Neural progenitor cell (in vitro differentiated cells): ENCODE measurements around the gene CD14. TPM values are rescaled to one million over a fixed set of nuclear protein-coding genes. Genes with fewer than 3 reads are reported as not detected.

Experiments used
- DNase-seq: peaks from one replicate; pipeline ENCODE4 v3.0.0-alpha.2; 2016; ENCODE audit warnings: low spot score
- H2AFZ ChIP-seq: fragments of 200-600 bp; sonication (generic); replicated peaks from 2 replicates; pipeline ENCODE4 v1.6.1; 2016; ENCODE audit warnings: antibody characterized with exemption
- H3F3A ChIP-seq: fragments of 200-600 bp; sonication (generic); 2 replicates; pipeline ENCODE4 v1.6.1; 2016; ENCODE audit warnings: antibody characterized with exemption, low read depth
- H3K27ac ChIP-seq: fragments of 200-600 bp; sonication (generic); 2 replicates; pipeline ENCODE4 v1.5.1; 2016; ENCODE audit warnings: mild to moderate bottlenecking
- H3K27me3 ChIP-seq: fragments of 200-600 bp; sonication (generic); 2 replicates; pipeline ENCODE4 v1.6.1; 2016; ENCODE audit warnings: mild to moderate bottlenecking, moderate library complexity
- H3K36me3 ChIP-seq: fragments of 200-600 bp; sonication (generic); 2 replicates; pipeline ENCODE4 v1.5.1; 2016
- H3K4me1 ChIP-seq: fragments of 200-600 bp; sonication (generic); 2 replicates; pipeline ENCODE4 v1.6.1; 2016; ENCODE audit warnings: mixed run types
- H3K4me2 ChIP-seq: fragments of 200-600 bp; sonication (generic); 2 replicates; pipeline ENCODE4 v1.6.1; 2016
- H3K4me3 ChIP-seq: fragments of 200-600 bp; sonication (generic); 2 replicates; pipeline ENCODE4 v1.5.1; 2016
- H3K79me2 ChIP-seq: fragments of 200-600 bp; sonication (generic); 2 replicates; pipeline ENCODE4 v1.6.1; 2016; ENCODE audit warnings: low read depth
- H3K9ac ChIP-seq: fragments of 200-600 bp; sonication (generic); 2 replicates; pipeline ENCODE4 v1.6.1; 2016
- H3K9me3 ChIP-seq: fragments of 200-600 bp; sonication (generic); 2 replicates; pipeline ENCODE4 v1.5.1; 2016; ENCODE audit warnings: low read depth
- H4K20me1 ChIP-seq: fragments of 200-600 bp; sonication (generic); 2 replicates; pipeline ENCODE4 v1.6.1; 2016; ENCODE audit warnings: low read depth
- H3K27ac Mint-ChIP-seq: 3 replicates; pipeline ENCODE4 v1.8.0; 2021; ENCODE audit warnings: mixed read lengths
- H3K27me3 Mint-ChIP-seq: 2 replicates; pipeline ENCODE4 v1.8.0; 2022; ENCODE audit warnings: low read depth, mild to moderate bottlenecking, inconsistent platforms, moderate library complexity, mixed read lengths; ENCODE audit not compliant: insufficient read depth
- H3K36me3 Mint-ChIP-seq: 3 replicates; pipeline ENCODE4 v1.8.0; 2021; ENCODE audit warnings: mixed read lengths
- H3K4me1 Mint-ChIP-seq: 3 replicates; pipeline ENCODE4 v1.8.0; 2021; ENCODE audit warnings: mixed read lengths
- H3K4me3 Mint-ChIP-seq: 3 replicates; pipeline ENCODE4 v1.8.0; 2021; ENCODE audit warnings: mild to moderate bottlenecking, moderate library complexity, mixed read lengths
- H3K9me3 Mint-ChIP-seq: 3 replicates; pipeline ENCODE4 v1.8.0; 2020; ENCODE audit warnings: mixed read lengths
- CTCF ChIP-seq: fragments of 200-600 bp; sonication (generic); IDR thresholded peaks from 2 replicates; pipeline ENCODE4 v1.5.1; 2017; ENCODE audit warnings: antibody characterized with exemption, mild to moderate bottlenecking
- EZH2 ChIP-seq: fragments of 200-600 bp; sonication (generic); IDR thresholded peaks from 2 replicates; pipeline ENCODE4 v1.6.1; 2017; ENCODE audit warnings: antibody characterized with exemption, mild to moderate bottlenecking, moderate library complexity
- EZH2phosphoT487 ChIP-seq: fragments of 200-600 bp; sonication (generic); IDR thresholded peaks from 2 replicates; pipeline ENCODE4 v1.6.1; 2017; ENCODE audit warnings: antibody characterized with exemption
- total RNA-seq: library from RNA; depleted of rRNA; stranded (reverse); fragments of >200 nt; gene quantifications from 2 replicates; pipeline ENCODE4 v1.2.3, GENCODE V29; 2015; ENCODE audit warnings: low replicate concordance

Gene CD14
- total RNA-seq, 1 donor from 2014 or later: not detected

GRCh38 chr5:140635291-140636257 lies 2.6 kb upstream of the CD14 start:
- H3K27ac ChIP-seq: no peak overlapping the region
- Mint-ChIP-seq H3K4me3 (no peak overlapping the region), H3K36me3 (peaks cover 8% of the 10 kb centered on the region), H3K4me1 (peaks cover 9% of the 10 kb centered on the region), H3K9me3 (peaks cover 16% of the 10 kb centered on the region), H3K27me3 (peaks cover 10% of the 10 kb centered on the region), H3K27ac (no peak overlapping the region)
- H3K4me3 ChIP-seq: no peak overlapping the region
- H2AFZ ChIP-seq: no peak overlapping the region
- H3K36me3 ChIP-seq: no peaks in the 10 kb centered on the region
- no peaks in the 10 kb centered on the region for H3K9me3 ChIP-seq
- H4K20me1 ChIP-seq: no peaks in the 10 kb centered on the region
- peaks cover 12% of the 10 kb centered on the region for H3K79me2 ChIP-seq
- no peaks in the 10 kb centered on the region for H3K27me3 ChIP-seq
- TF ChIP-seq CTCF (no peak), EZH2 (no peak), EZH2phosphoT487 (no peak)
- H3F3A ChIP-seq: no peaks in the 10 kb centered on the region
- H3K4me2 ChIP-seq: no peak overlapping the region
- H3K9ac ChIP-seq: no peak overlapping the region
- peaks cover under 1% of the 10 kb centered on the region for H3K4me1 ChIP-seq
- no peak for DNase-seq

DNA sequence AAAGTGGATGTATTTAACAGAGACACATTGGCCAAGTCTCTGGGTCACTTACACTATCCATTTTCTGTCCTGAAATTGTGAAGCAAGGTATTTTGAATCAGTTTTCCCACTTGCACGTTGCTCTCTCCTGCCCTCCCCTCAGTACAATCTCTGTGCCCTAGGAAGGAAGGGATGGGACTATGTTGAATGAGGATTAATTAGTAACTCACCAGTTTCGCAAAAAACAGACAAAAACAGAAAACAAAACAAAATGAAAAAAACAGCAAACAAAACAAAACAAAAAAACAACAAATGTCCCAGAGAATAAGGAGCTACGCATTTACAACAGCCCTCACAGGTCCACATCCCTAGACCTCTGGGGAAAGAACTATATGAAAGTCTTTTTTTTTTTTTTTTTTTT lies 1.1 kb upstream of the CD14 start:
- H3F3A ChIP-seq: no peaks in the 10 kb centered on the region
- Mint-ChIP-seq H3K9me3 (peaks cover 19% of the 10 kb centered on the region), H3K27me3 (peaks cover 9% of the 10 kb centered on the region), H3K4me3 (no peak overlapping the region), H3K27ac (no peak overlapping the region), H3K4me1 (peaks cover 4% of the 10 kb centered on the region), H3K36me3 (peaks cover 8% of the 10 kb centered on the region)
- DNase-seq: no peak
- H3K36me3 ChIP-seq: no peaks in the 10 kb centered on the region
- no peak for TF ChIP-seq EZH2phosphoT487
- TF ChIP-seq EZH2: no peak
- no peak for TF ChIP-seq CTCF
- H3K4me2 ChIP-seq: no peak overlapping the region
- H3K4me3 ChIP-seq: no peak overlapping the region
- no peaks in the 10 kb centered on the region for H4K20me1 ChIP-seq
- no peak overlapping the region for H2AFZ ChIP-seq
- H3K9me3 ChIP-seq: no peaks in the 10 kb centered on the region
- no peaks in the 10 kb centered on the region for H3K4me1 ChIP-seq
- no peak overlapping the region for H3K27ac ChIP-seq
- no peaks in the 10 kb centered on the region for H3K79me2 ChIP-seq
- no peak overlapping the region for H3K9ac ChIP-seq
- no peaks in the 10 kb centered on the region for H3K27me3 ChIP-seq

GRCh38 chr5:140633501-140633900 lies 526 bp upstream of the CD14 start:
- Histone ChIP-seq H3K36me3 (no peaks in the 10 kb centered on the region), H3K9ac (no peak overlapping the region), H3K27ac (no peak overlapping the region), H3K4me3 (no peak overlapping the region), H3K4me1 (no peaks in the 10 kb centered on the region), H2AFZ (no peak overlapping the region), H4K20me1 (no peaks in the 10 kb centered on the region), H3K79me2 (no peaks in the 10 kb centered on the region), H3K4me2 (no peak overlapping the region), H3F3A (no peaks in the 10 kb centered on the region), H3K9me3 (no peaks in the 10 kb centered on the region), H3K27me3 (no peaks in the 10 kb centered on the region)
- Mint-ChIP-seq H3K27me3 (peaks cover 7% of the 10 kb centered on the region), H3K4me1 (no peaks in the 10 kb centered on the region), H3K36me3 (peaks cover 4% of the 10 kb centered on the region), H3K27ac (no peak overlapping the region), H3K9me3 (peaks cover 15% of the 10 kb centered on the region), H3K4me3 (no peak overlapping the region)
- TF ChIP-seq CTCF (no peak), EZH2 (no peak), EZH2phosphoT487 (no peak)
- no peak for DNase-seq
